Measurements from ENCODE around the gene SRRM3. TPM values are rescaled to one million over a fixed set of nuclear protein-coding genes. Genes with fewer than 3 reads are reported as not detected.
"Not testable (repeated sequence)": the region's sequence is repeated elsewhere in the genome, so short reads cannot be mapped to it uniquely, and the experiment has no call there.

The SRRM3 gene
- total RNA-seq, 4 donors from 2014 or later: 0.22 to 3.1 (median 2.4) TPM

DNA sequence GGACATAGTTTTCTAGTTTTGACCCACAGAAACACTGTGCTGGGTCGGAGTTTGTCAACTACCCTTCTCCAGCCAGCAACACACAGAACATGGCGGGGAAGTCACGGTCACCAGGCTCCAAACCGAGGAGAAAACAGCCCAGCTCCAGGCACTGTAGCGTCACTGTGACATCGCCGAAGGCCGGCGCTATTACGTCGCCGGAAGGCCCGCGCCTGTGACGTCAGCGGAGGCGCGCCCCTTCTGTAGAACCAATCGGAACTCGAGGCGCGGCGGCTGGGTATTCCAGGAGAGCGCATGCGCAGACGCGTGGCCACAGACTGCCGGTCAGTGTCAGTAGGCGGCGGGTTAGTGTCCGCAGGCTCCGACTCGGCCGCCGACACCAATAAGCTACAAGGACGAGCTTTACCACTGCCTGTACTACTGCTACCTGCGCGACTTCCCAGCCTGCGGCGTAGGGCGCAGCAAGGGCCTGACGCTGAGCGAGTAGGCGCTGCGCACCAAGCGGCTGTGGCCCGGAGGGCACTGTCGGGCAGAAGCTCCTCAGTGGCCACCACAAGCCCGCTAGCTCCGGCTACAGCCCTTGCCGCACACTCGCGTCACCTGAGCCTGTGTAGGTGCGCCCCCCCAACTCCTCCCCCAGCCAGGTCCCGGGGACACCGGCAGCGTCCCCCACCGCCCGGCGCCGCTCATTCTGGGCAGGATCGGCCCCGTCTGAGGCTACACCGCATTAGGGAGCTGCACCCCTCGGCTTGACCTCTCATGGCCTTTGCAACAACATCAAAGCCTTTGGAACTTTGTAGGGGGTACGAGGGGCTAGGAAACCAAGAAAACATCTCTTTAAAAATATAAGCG lies 35.1 kb upstream of the SRRM3 start:
- peak overlapping the region; percentile 68 to 84 (median 78) for H3K27ac ChIP-seq
- no peaks in the 10 kb centered on the region for H3K36me3 ChIP-seq
- H3K4me1 ChIP-seq: peaks cover 0 to 10% (median 0%) of the 10 kb centered on the region in 4 donors
- H3K4me3 ChIP-seq: peak overlapping the region; percentile 43 to 75 (median 56)
- peak; percentile 95 to 97 for DNase-seq (ENCODE audit: low spot score in 2 of 2)
- H3K9me3 ChIP-seq: no peaks in the 10 kb centered on the region
- WGBS, 2 donors: 2 to 4% methylated on average over 41 to 56 of the region's 67 CpGs
- no peaks in the 10 kb centered on the region for H3K27me3 ChIP-seq
- TF ChIP-seq POLR2A (IDR thresholded peaks at IDR 0.05): peak; percentile 74 to 94
- peak; percentile 86 to 96 for TF ChIP-seq EP300 (IDR thresholded peaks at IDR 0.05)
- TF ChIP-seq, protein P1, sequence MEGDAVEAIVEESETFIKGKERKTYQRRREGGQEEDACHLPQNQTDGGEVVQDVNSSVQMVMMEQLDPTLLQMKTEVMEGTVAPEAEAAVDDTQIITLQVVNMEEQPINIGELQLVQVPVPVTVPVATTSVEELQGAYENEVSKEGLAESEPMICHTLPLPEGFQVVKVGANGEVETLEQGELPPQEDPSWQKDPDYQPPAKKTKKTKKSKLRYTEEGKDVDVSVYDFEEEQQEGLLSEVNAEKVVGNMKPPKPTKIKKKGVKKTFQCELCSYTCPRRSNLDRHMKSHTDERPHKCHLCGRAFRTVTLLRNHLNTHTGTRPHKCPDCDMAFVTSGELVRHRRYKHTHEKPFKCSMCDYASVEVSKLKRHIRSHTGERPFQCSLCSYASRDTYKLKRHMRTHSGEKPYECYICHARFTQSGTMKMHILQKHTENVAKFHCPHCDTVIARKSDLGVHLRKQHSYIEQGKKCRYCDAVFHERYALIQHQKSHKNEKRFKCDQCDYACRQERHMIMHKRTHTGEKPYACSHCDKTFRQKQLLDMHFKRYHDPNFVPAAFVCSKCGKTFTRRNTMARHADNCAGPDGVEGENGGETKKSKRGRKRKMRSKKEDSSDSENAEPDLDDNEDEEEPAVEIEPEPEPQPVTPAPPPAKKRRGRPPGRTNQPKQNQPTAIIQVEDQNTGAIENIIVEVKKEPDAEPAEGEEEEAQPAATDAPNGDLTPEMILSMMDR (IDR thresholded peaks at IDR 0.05): peak in 3 of 5 experiments; percentile 14 to 59 (median 44)

DNA sequence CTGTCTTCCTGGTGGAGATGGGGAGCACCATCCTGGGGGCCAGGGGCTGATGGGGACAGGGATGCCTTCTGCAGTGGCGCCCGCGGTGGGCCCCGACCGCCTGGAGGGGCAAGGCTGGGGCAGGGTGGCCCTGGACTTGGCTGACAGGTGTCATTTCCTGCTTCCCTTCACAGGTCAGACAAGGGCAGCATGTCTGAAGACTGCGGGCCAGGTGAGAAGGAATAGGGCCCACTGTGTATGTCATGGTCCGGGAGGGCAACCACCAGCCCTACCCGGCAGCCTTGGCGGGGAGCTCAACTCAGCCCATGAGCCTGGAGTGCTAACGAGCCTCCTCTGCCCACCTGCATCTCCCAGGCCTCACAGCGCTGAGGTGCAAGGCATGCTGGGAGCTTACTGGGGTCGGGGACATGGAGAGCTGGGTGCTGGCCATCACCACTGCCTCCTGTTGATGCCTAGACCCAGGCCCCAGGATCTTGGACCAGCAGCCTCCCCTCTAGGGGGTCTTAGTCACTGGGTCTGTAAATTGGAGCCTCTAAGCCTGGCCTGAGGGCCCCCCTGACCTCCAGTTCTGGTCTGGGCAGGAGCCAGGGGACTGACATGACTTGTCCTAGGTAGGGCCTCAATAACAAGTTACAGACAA lies 28.0 kb upstream of the SRRM3 start:
- 80 to 85% methylated on average over 9 to 12 of the region's 12 CpGs for WGBS, 2 donors
- peaks cover 0 to 8% (median 0%) of the 10 kb centered on the region in 4 donors for H3K4me1 ChIP-seq
- H3K4me3 ChIP-seq: no peak overlapping the region
- H3K27ac ChIP-seq: no peak overlapping the region
- H3K36me3 ChIP-seq: no peaks in the 10 kb centered on the region
- TF ChIP-seq, protein P1 (IDR thresholded peaks at IDR 0.05): no peak
- TF ChIP-seq POLR2A (IDR thresholded peaks at IDR 0.05): no peak
- no peak for TF ChIP-seq EP300 (IDR thresholded peaks at IDR 0.05)
- H3K9me3 ChIP-seq: no peaks in the 10 kb centered on the region
- no peaks in the 10 kb centered on the region for H3K27me3 ChIP-seq
- no peak for DNase-seq (ENCODE audit: low spot score in 2 of 2)

DNA sequence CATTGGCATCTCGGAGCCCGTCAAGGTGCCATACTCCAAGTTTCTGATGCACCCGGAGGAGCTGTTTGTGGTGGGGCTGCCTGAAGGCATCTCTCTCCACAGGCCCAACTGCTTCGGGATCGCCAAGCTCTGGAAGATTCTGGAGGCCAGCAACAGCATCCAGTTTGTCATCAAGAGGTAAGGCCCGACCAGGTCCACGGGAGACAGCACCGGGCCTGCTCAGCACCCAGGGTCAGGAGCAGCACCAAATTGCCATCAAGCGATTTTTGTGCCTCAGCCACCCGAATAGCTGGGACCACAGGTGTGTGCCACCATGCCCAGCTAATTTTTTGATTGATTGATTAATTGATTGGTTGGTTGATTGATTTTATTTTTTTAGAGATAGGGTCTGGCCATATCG lies 24.7 kb upstream of the SRRM3 start:
- not testable (repeated sequence) for H3K4me3 ChIP-seq; H3K27ac ChIP-seq; H3K4me1 ChIP-seq; H3K36me3 ChIP-seq; DNase-seq (ENCODE audit: low spot score in 2 of 2); H3K27me3 ChIP-seq; H3K9me3 ChIP-seq
- WGBS, 2 donors: 94 to 95% methylated on average over 9 to 11 of the region's 11 CpGs

DNA sequence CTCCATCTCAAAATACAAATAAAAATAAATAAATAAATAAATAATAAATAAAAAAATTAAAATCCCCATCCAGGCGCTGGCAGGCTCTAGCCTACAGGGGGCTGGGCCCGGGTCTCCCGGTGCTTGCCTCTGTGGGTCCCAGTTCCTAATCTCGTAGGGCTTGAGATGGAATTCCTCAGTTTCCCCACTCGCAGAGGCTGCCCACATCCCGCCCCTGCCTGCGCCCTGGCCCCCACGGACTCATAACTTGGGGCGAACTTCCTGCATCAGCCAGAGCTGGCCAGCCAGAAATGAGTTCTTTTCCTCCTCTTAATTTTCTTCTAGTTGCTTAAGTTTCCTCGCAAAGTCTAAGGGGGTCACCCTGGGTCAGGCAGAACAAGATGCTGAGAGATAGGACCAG lies 22.0 kb upstream of the SRRM3 start:
- H3K27me3 ChIP-seq: no peaks in the 10 kb centered on the region
- H3K27ac ChIP-seq: no peak overlapping the region
- H3K36me3 ChIP-seq: no peaks in the 10 kb centered on the region
- 88 to 89% methylated on average over 10 of the region's 10 CpGs for WGBS, 2 donors
- H3K4me1 ChIP-seq: peaks cover 0 to 8% (median 0%) of the 10 kb centered on the region in 4 donors
- no peak overlapping the region for H3K4me3 ChIP-seq
- H3K9me3 ChIP-seq: no peaks in the 10 kb centered on the region
- TF ChIP-seq EP300 (IDR thresholded peaks at IDR 0.05) (no peak), POLR2A (IDR thresholded peaks at IDR 0.05) (no peak)
- TF ChIP-seq, protein P1 (IDR thresholded peaks at IDR 0.05): no peak
- no peak for DNase-seq (ENCODE audit: low spot score in 2 of 2)

DNA sequence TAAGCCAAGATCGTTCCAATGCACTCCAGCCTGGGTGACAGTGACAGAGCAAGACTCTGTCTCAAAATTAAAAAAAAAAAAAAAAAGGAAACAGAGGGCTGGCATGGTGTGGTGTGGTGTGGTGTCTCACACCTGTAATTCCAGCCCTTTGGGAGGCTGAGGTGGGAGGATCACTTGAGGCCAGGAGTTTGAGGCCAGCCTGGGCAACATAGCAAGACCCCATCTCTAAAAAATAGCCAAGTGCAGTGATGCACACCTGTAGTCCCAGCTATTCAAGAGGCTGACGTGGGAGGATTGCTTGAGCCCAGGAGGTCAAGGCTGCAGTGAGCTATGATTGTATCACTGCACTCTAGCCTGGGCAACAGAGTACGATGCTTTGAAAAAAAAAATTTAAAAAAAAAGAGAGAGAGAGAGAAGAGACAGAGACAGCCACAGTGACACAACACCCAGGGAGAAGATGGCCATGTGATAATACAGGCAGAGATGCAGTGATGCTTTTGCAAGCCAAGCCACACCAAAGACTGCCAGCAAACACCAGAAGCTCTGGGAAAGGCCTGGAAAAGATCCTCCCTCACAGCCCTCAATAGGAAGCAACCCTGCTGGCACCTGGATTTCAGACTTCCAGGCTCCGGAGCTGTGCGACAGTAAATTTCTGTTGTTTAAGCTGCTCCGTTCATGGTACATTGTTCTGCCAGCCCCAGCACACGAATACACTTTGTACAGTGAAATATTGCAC lies 19.3 kb upstream of the SRRM3 start:
- H3K27ac ChIP-seq: no peak overlapping the region

More for the DNA sequence above, 19.3 kb upstream of the SRRM3 start:
- Histone ChIP-seq H3K4me3 (no peak overlapping the region), H3K9me3 (no peaks in the 10 kb centered on the region), H3K27me3 (no peaks in the 10 kb centered on the region), H3K4me1 (peaks cover 0 to 8% (median 0%) of the 10 kb centered on the region in 4 donors), H3K36me3 (no peaks in the 10 kb centered on the region)
- no peak for DNase-seq (ENCODE audit: low spot score in 2 of 2)
- 79 to 86% methylated on average over 7 of the region's 7 CpGs for WGBS, 2 donors
- TF ChIP-seq POLR2A (IDR thresholded peaks at IDR 0.05): no peak
- TF ChIP-seq, protein P1 (IDR thresholded peaks at IDR 0.05): no peak

Data from tibial nerve (tissue), 4 donors.